GF-D8 (cell line): ENCODE measurements around the gene LRCH1.
A peak's percentile ranks its signal among the peaks of the same experiment; 100 is the strongest.

Experiments used
- DNase-seq: peaks from one replicate; lab custom pipeline; 2025; lab: John Stamatoyannopoulos, UW

LRCH1 gene

DNA sequence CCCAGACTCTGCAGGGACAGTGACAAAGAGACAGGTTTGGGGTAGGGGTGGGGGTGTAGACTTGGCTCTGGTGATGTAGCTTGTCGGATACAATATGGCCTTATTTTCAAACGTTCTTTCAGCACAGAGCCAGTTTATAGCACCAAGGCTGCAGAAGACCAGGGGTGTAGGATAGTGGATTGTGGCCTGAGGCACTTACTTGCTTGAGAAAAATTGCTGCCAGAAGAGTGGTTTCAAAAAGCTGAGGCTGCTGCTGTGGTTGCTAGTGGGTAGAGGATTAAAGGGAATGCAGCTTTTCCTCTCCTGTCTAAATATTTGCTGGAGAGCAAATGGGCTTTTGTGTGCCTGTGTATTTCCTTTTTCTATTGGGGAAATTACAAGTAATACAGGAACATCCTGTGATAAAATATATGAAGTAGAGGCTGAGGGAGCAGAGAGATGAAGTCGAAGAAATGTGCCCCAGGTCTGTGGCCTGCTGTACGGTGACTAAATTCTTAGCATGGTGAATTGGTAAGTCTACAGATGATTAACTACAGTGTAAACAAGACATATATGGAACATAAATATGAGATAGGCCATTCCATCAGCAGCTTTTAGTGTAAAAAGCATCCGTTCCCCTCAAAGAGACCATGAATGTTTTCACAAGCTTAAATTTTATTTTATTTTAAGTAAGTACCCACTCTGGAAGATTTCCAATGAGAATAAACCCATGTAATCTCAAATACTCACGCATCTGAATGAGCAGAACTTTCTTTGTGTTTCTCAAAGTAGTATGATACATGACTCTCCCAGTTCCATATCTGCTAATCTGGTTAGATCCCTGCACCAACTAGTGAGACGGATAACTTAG, 112.9 kb downstream of the LRCH1 start:
- no peak for DNase-seq

GRCh38 chr13:46666727-46667456, 113.9 kb downstream of the LRCH1 start:
- no peak for DNase-seq

- no peak for DNase-seq
Measured at GRCh38 chr13:46667687-46668281, 114.8 kb downstream of the LRCH1 start.

GRCh38 chr13:46668302-46668720, 115.3 kb downstream of the LRCH1 start:
- peak; percentile 41 for DNase-seq

- no peak for DNase-seq
Measured at GRCh38 chr13:46668931-46669525, 116.1 kb downstream of the LRCH1 start.

- no peak for DNase-seq
Measured at GRCh38 chr13:46672338-46673090, 119.5 kb downstream of the LRCH1 start.

- DNase-seq = no peak
Measured at GRCh38 chr13:46675016-46675415, 122.0 kb downstream of the LRCH1 start.

DNA sequence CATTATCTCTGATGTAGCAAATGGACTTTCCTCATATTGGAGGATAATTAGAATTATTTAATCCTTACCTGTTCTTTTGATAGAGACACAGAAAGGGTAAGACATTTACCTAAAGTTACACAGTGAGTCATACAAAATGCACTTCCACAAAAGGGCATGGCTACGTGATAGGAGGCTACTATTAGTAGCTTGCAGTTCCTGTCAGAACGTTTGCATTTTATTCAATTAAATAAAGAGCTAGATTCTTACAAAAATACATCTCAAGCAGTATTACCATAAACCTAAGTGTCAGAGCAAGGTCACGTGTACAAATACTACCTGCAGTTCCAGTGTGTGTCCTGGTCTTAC, 123.4 kb downstream of the LRCH1 start:
- DNase-seq = no peak

GRCh38 chr13:46679369-46680120, 126.6 kb downstream of the LRCH1 start:
- DNase-seq = no peak

GRCh38 chr13:46682015-46682414, 129.0 kb downstream of the LRCH1 start:
- DNase-seq = no peak

DNA sequence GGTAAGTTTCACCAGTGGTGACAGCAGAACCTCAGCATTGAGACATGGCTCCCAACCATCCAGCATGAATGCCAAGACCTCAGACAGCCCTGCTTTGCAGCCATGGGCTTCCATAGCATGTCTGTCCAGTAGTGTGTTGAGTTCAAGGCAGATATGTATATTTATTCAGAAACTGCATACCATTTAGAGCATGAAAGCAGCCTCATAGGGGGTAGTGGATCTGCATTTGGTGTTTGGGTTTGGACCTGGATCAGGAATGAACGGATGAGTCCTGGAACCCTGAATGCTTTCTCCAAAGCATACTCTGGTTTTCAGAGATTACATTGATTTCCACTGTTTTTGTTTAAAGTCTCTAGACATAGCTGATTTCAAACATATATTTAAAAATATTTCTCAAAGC, 129.7 kb downstream of the LRCH1 start:
- DNase-seq = no peak

- no peak for DNase-seq
Measured at GRCh38 chr13:46683676-46684260, 130.8 kb downstream of the LRCH1 start.

DNA sequence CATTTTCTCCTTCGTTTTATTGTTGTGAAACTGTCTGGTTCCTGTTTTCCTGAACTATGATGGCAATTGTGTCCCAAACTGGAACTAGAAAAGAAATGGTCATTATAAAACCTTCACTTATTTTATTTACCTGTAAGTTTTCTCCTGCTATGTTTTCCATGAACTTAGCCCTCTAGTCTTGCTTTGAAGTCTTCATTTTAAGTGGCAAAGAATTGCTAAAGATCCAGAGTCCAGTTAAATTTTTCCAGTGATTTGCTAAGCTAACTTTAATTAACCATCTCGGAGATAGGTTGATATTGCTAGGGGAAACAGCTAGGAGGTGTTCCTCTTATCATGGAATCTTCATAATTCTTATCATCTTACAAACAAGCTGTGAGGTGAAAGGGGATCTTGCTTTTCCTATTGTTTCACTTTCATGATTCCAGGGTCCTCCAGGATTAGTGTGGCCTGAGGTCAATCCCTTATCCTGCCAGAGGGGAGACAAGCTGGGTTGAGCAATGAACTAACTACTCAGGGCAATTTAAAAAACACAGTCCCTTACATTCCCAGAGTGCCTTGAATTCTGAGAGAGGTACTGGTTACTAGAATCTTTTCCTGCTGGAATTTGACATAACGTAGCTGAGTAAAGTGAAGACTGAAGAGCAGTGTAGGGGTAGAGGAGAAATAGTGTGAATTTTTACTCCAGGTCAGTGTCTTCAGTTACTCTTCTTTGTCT, 131.5 kb downstream of the LRCH1 start:
- no peak for DNase-seq

GRCh38 chr13:46685006-46685730, 132.2 kb downstream of the LRCH1 start:
- DNase-seq = no peak

GRCh38 chr13:46686171-46686570, 133.2 kb downstream of the LRCH1 start:
- no peak for DNase-seq

DNA sequence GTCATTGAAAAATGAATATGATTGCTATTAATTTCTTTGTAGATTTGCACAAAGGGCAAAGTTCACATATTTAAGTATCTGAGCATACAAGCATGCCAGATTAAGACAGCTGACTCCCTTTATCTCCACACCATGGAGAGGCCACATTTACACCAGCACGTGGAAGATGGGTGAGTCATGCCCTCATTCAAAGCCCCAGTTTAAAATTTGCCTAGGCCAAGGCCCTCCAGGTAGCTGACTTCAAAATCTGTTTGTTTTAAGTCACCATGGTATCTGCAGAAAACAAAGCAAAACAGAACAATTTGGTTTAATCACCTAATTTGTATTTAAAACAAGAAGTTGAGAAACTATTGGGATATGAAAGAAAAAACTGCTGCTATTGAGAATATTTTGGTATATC, 134.8 kb downstream of the LRCH1 start:
- DNase-seq = no peak

DNA sequence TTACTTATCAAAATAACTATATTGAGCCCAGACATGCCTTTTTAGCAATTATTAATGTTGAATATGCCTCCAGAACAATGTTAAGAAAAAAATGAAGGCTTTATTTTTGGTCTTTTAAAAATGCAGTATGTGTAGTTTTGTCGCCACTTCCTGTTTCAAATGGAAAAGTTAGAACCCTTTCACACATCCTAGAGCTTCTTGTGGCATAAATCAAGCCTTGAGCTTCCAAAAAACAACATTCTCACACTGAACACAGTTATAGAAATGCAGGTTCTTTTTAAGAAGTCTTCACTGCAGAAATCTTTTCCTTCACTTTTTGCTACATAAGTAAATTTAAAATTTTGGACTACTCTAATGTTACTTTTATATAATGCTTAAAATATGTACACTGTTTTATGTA, 135.3 kb downstream of the LRCH1 start:
- no peak for DNase-seq

GRCh38 chr13:46698014-46698413, 145.0 kb downstream of the LRCH1 start:
- no peak for DNase-seq

DNA sequence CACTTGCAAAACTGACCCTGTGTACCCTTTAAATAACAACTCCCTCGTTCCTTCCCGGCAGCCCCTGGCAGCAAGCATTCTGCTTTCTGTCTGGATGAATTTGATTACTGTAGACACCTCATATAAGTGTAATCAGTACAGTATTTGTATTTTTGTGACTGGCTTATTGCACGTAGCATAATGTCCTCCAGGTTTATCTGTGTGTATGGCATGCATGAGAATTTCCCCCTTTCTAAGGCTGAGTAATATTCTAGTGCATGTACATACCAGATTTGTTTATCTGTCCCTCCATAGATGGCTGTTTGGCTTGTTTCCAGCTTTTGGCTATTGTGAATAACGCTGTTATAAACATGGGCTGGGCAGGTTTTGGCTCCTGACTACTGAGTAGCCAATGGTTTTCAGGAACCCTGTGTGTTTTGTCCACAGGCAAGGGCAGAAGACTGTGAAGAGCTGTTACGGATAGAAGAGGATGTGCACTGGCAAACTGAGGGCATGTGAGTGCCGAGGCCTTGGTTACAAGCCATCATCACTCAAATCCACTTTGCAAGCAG, 146.0 kb downstream of the LRCH1 start:
- no peak for DNase-seq
